ENCODE data around the gene NRG2.

- TF ChIP-seq CTCF (IDR thresholded peaks at IDR 0.05 in 2 of 3, conservative IDR thresholded peaks at IDR 0.05 in 1 of 3; ENCODE audit: borderline replicate concordance in 1 of 3, insufficient read depth in 1 of 3, low read depth in 2 of 3, low read length in 2 of 3) (no peak), EZH2phosphoT487 (IDR thresholded peaks at IDR 0.05; ENCODE audit: borderline replicate concordance) (no peak), POLR2A (IDR thresholded peaks at IDR 0.05; ENCODE audit: borderline replicate concordance, extremely low read depth, insufficient read depth, insufficient read length) (no peak)
Observed at GRCh38 chr5:140013536-140013935, 29.6 kb downstream of the NRG2 start.
